GM13976 (cell line): ENCODE measurements around the gene GRIA1.
A peak's percentile ranks its signal among the peaks of the same experiment; 100 is the strongest.
"Not testable (repeated sequence)": the region's sequence is repeated elsewhere in the genome, so short reads cannot be mapped to it uniquely, and the experiment has no call there.

Experiments
- DNase-seq: peaks from one replicate; pipeline ENCODE4 v3.0.0; 2012; ENCODE audit warnings: low spot score
- CTCF ChIP-seq: IDR thresholded peaks from 2 replicates; pipeline ENCODE4 v1.5.1; 2012; ENCODE audit warnings: borderline replicate concordance, mild to moderate bottlenecking; ENCODE audit not compliant: insufficient read depth; ENCODE audit errors: extremely low read depth, missing control alignments, control extremely low read depth
- in situ Hi-C: fragments of 300-500 bp; cut with MboI; formaldehyde crosslinking; loops from one replicate; pipeline ENCODE4 v1.12.0; 2022; ENCODE audit warnings: low sequenced_read_pairs, mixed read lengths, inconsistent platforms; ENCODE audit not compliant: unreplicated experiment

GRIA1 gene

GRCh38 chr5:153818626-153819025 is 328.2 kb downstream of the GRIA1 start:
- no peak for TF ChIP-seq CTCF
- no peak for DNase-seq
- in situ Hi-C loops, result no loop called here

GRCh38 chr5:153823036-153823435 is 332.6 kb downstream of the GRIA1 start:
- no peak for TF ChIP-seq CTCF
- no peak for DNase-seq

GRCh38 chr5:153824909-153825308 is 334.4 kb downstream of the GRIA1 start:
- no peak for TF ChIP-seq CTCF
- in situ Hi-C loops, result no loop called here
- DNase-seq, result no peak

More at GRCh38 chr5:153823036-153823435, 332.6 kb downstream of the GRIA1 start:
- in situ Hi-C loops, result no loop called here

- in situ Hi-C loops, result no loop called here
- no peak for DNase-seq
- no peak for TF ChIP-seq CTCF
Measured at GRCh38 chr5:153827397-153827796, 336.9 kb downstream of the GRIA1 start.

- no peak for DNase-seq
- in situ Hi-C loops, result no loop called here
- no peak for TF ChIP-seq CTCF
Measured at GRCh38 chr5:153829510-153830065, 339.1 kb downstream of the GRIA1 start.

GRCh38 chr5:153831973-153832372 is 341.5 kb downstream of the GRIA1 start:
- TF ChIP-seq CTCF, result no peak
- in situ Hi-C loops, result no loop called here
- DNase-seq, result peak; percentile 22

- no peak for TF ChIP-seq CTCF
- DNase-seq, result no peak
- in situ Hi-C loops, result no loop called here
Measured at GRCh38 chr5:153835891-153836515, 345.5 kb downstream of the GRIA1 start.

GRCh38 chr5:153849303-153850113 is 359.0 kb downstream of the GRIA1 start:
- in situ Hi-C loops, DNase-seq: not testable (repeated sequence)
